Lower leg skin (tissue), 3 donors: ENCODE measurements around the gene MROH2A.

Experiments
- POLR2A ChIP-seq, 2 donors: fragments of 450-650 bp; IDR thresholded peaks; one replicate each; pipeline ENCODE4 v1.6.1; 2016 to 2017; ENCODE audit warnings: antibody characterized with exemption in 2 of 2, mild to moderate bottlenecking in 1 of 2, moderate library complexity in 1 of 2
- TF ChIP-seq, protein P1 (sequence below), 3 donors: fragments of 450-650 bp; IDR thresholded peaks; one replicate each; pipeline ENCODE4 v1.5.1; 2016; ENCODE audit warnings: antibody characterized with exemption in 3 of 3, mild to moderate bottlenecking in 3 of 3, moderate library complexity in 2 of 3

DNA sequence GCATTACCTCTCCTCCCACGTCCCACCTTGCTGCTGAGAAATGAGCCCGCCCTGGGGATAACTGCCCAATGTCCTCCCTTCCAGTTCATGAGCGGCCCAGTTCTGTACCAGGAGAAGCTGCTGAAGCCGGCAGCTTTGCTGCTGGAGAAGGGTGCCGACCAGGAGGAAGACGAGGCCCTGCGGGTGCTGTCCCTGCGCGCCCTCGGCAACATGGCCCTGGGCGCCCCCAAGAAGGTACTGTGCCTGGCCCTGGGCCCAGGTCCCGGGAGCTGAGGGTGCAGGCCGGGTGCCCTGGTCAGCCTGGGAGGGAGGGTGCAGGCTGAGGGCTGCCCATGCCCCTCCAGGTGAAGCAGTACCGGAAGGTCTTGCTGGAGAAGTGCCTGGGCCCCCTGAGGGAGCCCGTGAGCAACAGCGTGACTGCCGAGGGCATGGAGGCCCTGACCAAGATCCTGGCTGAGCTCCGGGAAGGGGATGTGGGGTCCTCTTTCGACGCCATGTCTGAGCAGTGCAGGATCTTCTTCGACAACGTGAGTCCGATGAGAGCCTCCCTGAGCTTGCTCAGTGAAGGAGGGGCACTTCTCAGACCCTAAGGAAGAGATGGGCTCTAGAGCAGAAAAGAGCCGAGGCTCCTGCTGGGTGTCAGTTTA is 50.5 kb downstream of the MROH2A start:
- TF ChIP-seq, protein P1, sequence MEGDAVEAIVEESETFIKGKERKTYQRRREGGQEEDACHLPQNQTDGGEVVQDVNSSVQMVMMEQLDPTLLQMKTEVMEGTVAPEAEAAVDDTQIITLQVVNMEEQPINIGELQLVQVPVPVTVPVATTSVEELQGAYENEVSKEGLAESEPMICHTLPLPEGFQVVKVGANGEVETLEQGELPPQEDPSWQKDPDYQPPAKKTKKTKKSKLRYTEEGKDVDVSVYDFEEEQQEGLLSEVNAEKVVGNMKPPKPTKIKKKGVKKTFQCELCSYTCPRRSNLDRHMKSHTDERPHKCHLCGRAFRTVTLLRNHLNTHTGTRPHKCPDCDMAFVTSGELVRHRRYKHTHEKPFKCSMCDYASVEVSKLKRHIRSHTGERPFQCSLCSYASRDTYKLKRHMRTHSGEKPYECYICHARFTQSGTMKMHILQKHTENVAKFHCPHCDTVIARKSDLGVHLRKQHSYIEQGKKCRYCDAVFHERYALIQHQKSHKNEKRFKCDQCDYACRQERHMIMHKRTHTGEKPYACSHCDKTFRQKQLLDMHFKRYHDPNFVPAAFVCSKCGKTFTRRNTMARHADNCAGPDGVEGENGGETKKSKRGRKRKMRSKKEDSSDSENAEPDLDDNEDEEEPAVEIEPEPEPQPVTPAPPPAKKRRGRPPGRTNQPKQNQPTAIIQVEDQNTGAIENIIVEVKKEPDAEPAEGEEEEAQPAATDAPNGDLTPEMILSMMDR (IDR thresholded peaks at IDR 0.05), result no peak
- no peak for TF ChIP-seq POLR2A (IDR thresholded peaks at IDR 0.05)
